IMR-90 (cell line): ENCODE data around the gene SPIN3.
"Not testable (repeated sequence)": the region's sequence is repeated elsewhere in the genome, so short reads cannot be mapped to it uniquely, and the experiment has no call there.

Source experiments
- CTCF ChIP-seq: conservative IDR thresholded peaks from 2 replicates; pipeline ENCODE4 v1.5.1; 2012; ENCODE audit warnings: mild to moderate bottlenecking, low read depth, low read length, improper control_type of control experiment
- MAFK ChIP-seq: IDR thresholded peaks from 2 replicates; pipeline ENCODE4 v1.6.1; 2012; ENCODE audit warnings: low read depth, low read length, improper control_type of control experiment
- MXI1 ChIP-seq: IDR thresholded peaks from 2 replicates; pipeline ENCODE4 v1.6.1; 2012; ENCODE audit warnings: low read depth, mild to moderate bottlenecking, low read length, moderate library complexity, borderline replicate concordance
- POLR2A ChIP-seq: IDR thresholded peaks from 2 replicates; pipeline ENCODE4 v1.6.1; 2012; ENCODE audit warnings: mild to moderate bottlenecking, low read depth, low read length
- USF2 ChIP-seq: fragments of 150-350 bp; IDR thresholded peaks from 2 replicates; pipeline ENCODE4 v1.6.1; 2017; ENCODE audit warnings: mild to moderate bottlenecking, antibody characterized with exemption, low read length, low read depth

GRCh38 chrX:57037265-57037664 lies 41.9 kb upstream of the SPIN3 start:
- not testable (repeated sequence) for TF ChIP-seq MAFK, CTCF, POLR2A, MXI1, USF2
